H7 (cell line): ENCODE results near the gene SUGP2. TPM values are rescaled to one million over a fixed set of nuclear protein-coding genes. Genes with fewer than 3 reads are reported as not detected.
"Not testable (repeated sequence)": the region's sequence is repeated elsewhere in the genome, so short reads cannot be mapped to it uniquely, and the experiment has no call there.

ENCODE experiments used
- DNase-seq: peaks from one replicate; pipeline ENCODE4 v3.0.0; 2012
- H3K27me3 ChIP-seq: 2 replicates; pipeline ENCODE4 v1.6.0; 2011; ENCODE audit warnings: mild to moderate bottlenecking, low read length; ENCODE audit not compliant: control insufficient read depth, insufficient read depth
- H3K36me3 ChIP-seq: replicated peaks from 2 replicates; pipeline ENCODE4 v1.5.1; 2011; ENCODE audit warnings: low read length; ENCODE audit not compliant: control insufficient read depth, insufficient read depth
- H3K4me3 ChIP-seq: 2 replicates; pipeline ENCODE4 v1.5.1; 2011; ENCODE audit warnings: low read depth, mild to moderate bottlenecking, control low read depth, low read length, moderate library complexity; ENCODE audit not compliant: insufficient read depth
- total RNA-seq: library from RNA; depleted of rRNA; stranded (reverse); fragments of >200 nt; shearing (Covaris generic); gene quantifications from 2 replicates; pipeline ENCODE4 v1.2.3, GENCODE V29; 2014

Gene SUGP2
- total RNA-seq, 1 experiment from 2014 or later: 54.5 TPM

DNA sequence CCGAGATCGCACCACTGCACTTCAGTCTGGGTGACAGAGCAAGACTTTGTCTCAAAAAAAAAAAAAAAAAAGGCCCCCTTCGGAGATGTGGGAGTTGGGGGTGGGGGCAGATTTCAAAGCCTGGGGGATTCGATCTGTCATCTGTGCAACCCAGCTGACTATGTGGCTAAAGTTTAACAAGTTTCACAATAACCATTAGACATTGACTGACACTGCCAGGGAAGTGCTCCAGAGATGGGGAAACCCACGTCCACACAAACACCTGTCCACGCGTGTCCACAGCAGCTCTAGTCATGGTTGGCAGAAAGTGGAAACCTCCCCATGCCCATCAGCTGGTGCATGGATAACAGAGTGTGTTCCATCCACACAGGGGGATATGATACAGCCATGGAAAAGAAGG is 54.7 kb downstream of the SUGP2 start:
- Histone ChIP-seq H3K4me3 (no peak overlapping the region), H3K27me3 (no peaks in the 10 kb centered on the region; the same call in 1 of the 2 replicates), H3K36me3 (no peaks in the 10 kb centered on the region)
- no peak for DNase-seq

DNA sequence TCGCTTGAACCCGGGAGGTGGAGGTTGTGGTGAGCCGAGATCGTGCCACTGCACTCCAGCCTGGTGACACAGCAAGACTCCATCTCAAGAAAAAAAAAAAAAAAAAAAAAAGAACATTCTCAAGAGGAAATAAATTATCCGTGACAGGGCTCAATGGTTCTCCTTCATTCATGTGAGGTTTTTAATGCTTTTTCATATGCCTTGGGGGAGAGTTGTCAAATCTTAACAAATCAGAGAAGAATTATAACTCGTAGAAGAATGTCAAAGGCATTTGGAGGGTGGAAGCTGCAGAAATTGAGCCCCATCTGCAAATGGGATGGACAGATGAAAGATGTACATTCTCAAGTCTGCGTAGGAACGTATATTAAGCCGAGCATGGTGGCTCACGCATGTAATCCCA is 57.4 kb downstream of the SUGP2 start:
- DNase-seq: no peak
- Histone ChIP-seq H3K4me3 (no peak overlapping the region), H3K36me3 (no peaks in the 10 kb centered on the region), H3K27me3 (no peaks in the 10 kb centered on the region)

DNA sequence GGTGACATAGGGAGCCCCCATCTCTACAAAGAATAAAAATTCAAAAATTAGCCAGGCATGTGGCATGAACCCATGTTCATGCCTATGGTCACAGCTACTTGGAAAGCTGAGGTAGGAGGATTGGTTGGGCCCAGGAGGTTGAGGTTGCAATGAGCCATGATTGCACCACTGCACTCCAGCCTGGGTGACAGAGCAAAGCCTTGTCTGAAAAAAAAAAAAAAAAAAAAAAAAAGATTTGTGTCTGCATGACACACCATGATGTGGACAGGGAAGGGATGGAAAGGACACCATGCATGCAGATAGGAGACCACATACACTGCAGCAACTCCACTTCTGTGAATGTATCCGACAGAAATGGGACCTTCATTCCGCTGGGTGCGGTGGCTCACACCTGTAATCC is 58.3 kb downstream of the SUGP2 start:
- Histone ChIP-seq H3K36me3 (no peaks in the 10 kb centered on the region), H3K27me3 (no peaks in the 10 kb centered on the region), H3K4me3 (no peak overlapping the region)
- no peak for DNase-seq

DNA sequence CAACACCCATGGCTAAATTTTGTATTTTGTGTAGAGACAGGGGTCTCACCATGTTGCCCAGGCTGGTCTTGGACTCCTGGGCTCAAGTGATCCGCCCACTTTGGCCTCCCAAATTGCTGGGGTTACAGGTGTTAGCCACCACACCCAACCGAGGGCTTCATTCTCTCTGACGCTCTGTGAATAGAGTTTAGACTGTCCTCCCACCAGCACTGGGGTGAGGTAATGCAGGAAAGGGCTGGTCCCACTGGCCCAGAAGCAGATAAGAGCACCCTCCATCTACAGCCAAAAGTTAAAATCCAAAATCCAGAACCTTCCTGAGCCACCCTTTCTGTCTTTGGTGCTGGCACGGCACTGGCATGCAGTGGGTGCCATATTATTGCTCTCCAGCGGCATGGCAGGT is 60.5 kb downstream of the SUGP2 start:
- H3K36me3 ChIP-seq: no peaks in the 10 kb centered on the region
- H3K27me3 ChIP-seq: no peaks in the 10 kb centered on the region
- no peak overlapping the region for H3K4me3 ChIP-seq
- DNase-seq: no peak

DNA sequence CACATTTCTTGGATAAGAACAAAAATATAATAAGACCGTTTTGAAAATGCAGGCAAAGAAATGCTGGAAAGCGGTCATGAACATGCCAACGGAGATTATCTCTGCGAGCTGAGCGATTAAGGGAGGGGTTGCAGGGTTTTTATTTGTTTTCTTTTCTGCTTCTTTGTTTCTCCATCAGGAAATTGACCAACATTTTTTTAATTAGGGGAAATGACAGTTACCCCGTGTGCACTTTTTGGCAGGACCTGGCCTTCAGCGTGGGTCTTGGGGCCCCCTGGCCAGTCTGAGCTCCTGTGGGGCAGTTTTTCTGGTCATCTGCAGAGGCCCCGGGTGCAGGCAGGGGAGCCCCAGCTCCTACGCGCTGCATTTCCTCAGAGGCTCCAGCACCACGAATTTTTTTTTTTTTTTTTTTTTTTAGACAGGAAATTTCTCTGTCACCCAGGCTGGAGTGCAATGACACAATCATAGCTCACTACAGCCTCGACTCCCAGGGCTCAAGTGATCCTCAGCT is 61.0 kb downstream of the SUGP2 start:
- H3K4me3 ChIP-seq: no peak overlapping the region
- no peaks in the 10 kb centered on the region for H3K36me3 ChIP-seq
- DNase-seq: no peak
- no peaks in the 10 kb centered on the region for H3K27me3 ChIP-seq

DNA sequence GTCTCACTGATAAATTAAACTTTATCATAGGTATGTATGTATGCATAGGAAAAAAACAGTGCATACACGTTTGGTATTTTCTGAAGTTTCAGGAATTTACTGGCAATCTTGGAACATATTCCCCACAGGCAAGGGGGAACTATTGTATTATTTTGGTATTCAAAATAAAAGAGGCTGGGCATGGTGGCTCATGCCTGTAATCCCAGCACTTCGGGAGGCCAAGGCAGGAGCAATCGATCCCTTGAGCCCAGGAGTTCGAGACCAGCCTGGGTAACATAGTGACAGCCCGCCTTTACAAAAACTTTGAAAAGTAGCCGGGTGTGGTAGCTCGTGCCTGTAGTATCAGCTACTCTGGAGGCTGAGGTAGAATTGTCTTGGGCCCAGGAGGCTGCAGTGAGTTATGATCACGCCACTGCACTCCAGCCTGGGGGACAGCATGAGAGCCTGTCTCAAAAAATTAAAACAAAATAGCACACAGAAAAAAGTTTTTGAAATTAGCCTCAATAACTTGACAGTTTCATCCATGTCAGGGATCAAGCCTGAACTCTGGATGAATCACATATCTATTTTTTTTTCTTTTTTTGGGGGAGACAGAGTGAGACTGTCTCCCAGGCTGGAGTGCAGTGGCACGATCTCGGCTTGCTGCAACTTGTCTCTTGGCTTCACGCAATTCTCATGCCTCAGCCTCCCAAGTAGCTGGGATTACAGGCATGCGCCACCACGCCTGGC is 63.2 kb downstream of the SUGP2 start:
- Histone ChIP-seq H3K27me3 (no peaks in the 10 kb centered on the region), H3K4me3 (no peak overlapping the region), H3K36me3 (no peaks in the 10 kb centered on the region)
- DNase-seq: no peak

DNA sequence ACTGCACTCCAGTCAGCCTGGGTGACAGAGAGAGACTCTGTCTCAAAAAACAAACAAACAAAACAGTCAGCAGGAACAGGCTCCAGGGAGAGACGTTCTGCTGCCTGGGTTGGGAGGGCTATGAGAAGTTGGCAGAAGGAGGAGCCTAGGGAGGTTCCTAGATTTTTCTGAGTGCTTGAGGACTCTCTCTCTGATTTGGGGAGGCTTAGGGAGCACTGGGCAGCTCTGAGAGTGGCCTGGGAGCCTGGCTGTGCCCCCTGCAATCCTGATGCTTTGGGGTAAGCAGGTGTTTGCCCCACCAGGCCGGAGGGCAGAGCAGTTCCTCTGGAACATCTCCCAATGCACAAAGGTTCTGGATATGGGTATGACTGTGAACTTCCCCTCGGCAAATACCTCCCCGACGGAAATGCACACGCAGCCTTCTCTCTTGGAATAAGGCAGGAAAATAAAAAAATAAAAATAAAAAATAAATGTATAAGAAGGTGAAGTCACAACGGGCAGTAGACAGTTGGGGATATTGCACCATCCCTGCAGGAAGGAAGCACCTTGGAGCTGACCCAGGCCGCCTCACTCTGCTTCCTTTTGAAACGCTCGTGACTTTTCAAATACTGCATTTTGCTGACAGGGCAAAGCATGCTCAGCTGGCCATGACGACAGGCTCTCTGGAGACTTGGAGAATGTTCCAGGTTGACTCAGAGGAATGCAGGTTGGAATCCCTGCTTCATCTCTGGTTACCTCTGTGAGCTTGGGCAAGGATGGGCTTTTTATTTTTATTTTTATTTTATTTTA is 65.8 kb downstream of the SUGP2 start:
- Histone ChIP-seq H3K36me3 (no peaks in the 10 kb centered on the region), H3K27me3 (no peaks in the 10 kb centered on the region), H3K4me3 (no peak overlapping the region)
- no peak for DNase-seq

DNA sequence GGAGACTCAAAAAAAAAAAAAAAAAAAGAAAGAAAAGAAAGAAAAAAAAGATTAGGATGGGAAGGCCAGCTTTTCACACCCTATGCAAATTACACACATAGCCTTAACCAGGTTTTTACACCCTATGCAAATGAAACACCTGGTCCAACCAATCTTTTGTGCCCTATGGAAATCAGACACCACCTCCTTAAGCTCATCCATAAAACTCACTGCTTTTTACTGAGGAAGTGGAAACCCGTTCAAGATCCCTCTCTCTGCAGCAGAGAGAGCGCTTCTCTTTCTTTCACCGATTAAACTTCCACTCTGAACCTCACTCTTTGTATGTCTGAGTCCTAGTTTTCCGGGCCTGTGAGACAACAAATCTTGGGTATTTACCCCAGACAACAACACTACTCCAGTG is 67.0 kb downstream of the SUGP2 start:
- Histone ChIP-seq H3K4me3 (no peak overlapping the region), H3K27me3 (peaks cover 2% of the 10 kb centered on the region), H3K36me3 (no peaks in the 10 kb centered on the region)
- no peak for DNase-seq

DNA sequence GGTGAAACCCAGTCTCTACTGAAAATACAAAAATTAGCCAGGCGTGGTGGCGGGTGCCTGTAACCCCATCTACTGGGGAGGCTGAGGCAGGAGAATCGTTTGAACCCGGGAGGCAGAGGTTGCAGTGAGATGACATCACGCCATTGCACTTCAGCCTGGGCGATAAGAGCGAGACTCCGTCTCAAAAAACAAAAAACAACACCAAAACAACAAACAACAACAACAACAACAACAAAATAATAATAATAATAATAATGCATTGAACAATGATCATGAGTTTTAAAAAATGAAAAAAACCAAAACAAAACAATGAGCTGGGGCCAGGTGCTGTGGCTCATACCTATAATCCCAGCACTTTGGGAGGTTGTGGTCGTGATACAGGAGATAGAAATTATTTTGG is 69.2 kb downstream of the SUGP2 start:
- DNase-seq: no peak
- Histone ChIP-seq H3K4me3 (no peak overlapping the region), H3K36me3 (no peaks in the 10 kb centered on the region), H3K27me3 (peaks cover 2% of the 10 kb centered on the region)

DNA sequence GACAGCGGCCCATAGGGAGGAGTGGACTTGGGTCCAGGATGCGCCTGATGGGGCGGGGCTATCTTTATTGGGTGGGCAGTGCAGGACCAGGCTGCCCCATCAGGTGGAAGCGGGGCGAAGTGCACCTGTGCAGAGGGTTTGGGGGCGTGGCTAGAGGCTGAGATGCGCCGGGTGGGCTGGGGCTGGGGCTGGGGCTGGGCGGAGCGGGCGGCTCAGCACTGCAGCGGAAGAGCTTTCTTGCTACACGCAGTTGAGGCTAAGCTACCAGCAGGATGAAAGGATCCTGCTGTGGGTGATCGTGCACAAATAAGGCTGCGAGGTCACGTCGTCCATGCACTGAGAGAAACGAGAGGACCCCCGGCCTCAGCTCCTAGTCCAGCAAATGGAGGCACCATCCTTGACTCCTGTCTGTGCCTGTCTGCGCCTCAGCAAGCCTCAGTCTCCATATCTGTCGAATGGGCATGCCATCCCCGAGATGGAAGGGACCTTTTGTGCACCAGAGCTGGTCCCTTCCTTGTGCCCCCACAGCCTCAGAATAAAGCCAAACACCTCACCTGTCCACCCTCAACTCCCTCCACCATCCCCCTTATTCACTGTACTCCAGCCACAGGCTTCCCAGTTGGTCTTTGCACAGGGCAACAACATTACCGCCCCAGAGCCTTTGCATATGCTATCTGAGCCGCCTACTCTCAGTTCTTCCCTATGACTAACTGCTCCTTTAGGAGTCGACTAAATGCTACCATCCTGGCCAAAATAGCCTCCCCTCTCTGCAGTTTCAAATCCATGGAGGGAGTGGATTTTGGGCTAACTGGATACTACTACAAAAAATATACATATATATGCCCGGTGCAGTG is 71.3 kb downstream of the SUGP2 start:
- DNase-seq: peak; percentile 98
- Histone ChIP-seq H3K36me3 (no peaks in the 10 kb centered on the region), H3K4me3 (no peak overlapping the region), H3K27me3 (peaks cover 2% of the 10 kb centered on the region)

DNA sequence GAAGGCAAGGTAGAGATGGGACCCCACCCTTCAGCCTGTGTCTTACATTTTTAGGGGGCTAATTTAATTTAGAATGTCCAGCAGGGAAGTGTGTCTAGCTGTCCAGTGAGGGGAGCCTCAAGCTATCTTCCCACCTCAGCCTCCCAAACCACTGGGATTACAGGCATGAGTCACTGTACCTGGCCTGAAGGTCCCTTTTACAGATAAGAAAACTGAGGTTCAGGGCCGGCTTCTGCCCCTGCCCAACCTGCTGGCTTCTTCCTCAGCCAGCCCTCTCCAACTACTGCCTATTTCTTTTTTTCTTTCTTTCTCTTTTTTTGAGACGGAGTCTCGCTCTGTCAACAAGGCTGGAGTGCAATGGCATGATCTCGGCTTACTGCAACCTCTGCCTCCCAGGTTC is 72.9 kb downstream of the SUGP2 start:
- no peak for DNase-seq
- peaks cover 2% of the 10 kb centered on the region for H3K27me3 ChIP-seq
- no peak overlapping the region for H3K4me3 ChIP-seq
- H3K36me3 ChIP-seq: no peaks in the 10 kb centered on the region

DNA sequence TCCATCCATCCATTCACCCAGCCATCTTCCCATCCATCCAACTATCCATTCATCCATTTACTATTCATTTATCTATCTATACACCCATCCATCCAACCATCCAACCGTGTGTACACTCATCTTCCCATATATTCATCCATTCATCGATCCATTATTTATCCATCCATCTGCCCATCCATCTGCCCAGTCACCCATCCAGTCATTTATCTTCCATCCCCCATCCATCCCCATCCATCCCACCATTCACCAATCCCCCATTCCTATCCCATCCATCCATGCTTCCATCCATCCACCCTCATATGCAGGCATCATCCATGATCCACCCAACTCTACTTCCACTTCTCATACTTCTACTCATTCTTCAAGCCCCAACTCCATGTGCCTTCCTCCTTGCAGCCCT is 78.3 kb downstream of the SUGP2 start:
- Histone ChIP-seq H3K27me3 (no peaks in the 10 kb centered on the region), H3K36me3 (no peaks in the 10 kb centered on the region), H3K4me3 (no peak overlapping the region)
- no peak for DNase-seq

DNA sequence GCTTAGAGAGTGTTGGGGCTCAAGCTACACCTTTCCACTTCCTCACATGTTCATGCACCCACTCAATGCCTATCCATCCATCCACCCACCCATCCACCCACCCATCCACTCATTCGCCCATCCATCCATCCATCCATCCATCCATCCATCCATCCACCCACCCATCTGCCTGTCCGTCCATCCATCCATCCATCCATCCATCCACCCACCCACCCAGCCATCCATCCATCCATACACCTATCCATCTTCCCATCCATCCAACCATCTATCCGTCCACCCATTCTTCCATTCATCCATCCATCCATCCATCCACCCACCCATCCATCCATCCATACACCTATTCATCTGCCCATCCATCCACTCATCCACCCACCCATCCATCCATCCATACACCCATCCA is 79.2 kb downstream of the SUGP2 start:
- H3K4me3 ChIP-seq: no peak overlapping the region
- no peaks in the 10 kb centered on the region for H3K27me3 ChIP-seq
- H3K36me3 ChIP-seq: no peaks in the 10 kb centered on the region
- no peak for DNase-seq

DNA sequence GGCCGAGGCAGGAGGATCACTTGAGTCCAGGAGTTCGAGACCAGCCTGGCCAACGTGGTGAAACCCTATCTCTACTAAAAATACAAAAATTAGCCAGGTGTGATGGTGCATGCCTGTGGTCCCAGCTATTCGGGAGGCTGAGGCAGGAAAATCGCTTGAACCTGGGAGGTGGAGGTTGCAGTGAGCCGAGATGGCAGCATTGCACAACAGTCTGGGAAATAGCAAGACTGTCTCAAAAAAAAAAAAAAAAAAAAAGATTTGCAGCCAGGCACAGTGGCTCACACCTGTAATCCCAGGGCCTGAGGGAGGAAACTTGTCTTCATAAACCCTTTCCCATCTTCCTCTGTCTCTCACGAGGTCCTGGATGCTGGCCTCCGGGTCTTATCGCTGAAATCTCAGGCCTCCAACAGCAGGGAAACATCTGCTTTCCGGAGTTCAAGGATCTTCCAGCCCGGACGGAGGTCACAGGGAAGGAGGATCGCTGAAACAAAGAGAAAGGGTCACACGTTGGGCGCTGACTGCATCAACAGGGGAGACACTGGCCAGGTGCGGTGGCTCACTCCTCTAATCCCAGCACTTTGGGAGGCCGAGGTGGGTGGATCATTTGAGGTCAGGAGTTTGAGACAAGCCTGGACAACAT is 80.8 kb downstream of the SUGP2 start:
- H3K36me3 ChIP-seq, H3K4me3 ChIP-seq, H3K27me3 ChIP-seq: not testable (repeated sequence)
- peak; percentile 18 for DNase-seq
